ENCODE measurements around the gene ME3. TPM values are rescaled to one million over a fixed set of nuclear protein-coding genes. Genes with fewer than 3 reads are reported as not detected.

Gene ME3
- total and polyA plus RNA-seq, 11 donors = 11.3 to 51.5 (median 31.3) TPM

DNA sequence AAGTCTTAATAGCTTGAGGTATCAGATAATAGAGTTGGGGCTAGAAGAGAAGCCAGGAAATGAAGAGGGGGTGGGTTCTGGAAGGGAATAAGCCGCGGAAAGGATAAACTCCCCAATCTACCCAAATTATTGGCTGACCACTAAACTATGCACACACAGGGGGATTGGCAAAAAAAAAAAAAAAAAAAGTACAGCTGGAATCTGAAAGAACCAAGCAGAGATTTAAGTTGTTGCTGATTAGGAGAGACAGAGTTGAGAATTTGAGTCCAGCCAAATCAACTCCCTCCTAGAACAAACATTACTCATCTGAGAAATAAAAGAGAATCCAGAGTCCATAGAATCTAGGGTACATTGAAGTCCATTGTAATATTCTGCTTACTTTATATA, 162.8 kb downstream of the ME3 start:
- Histone ChIP-seq H3K9me3 (peaks cover 0 to 7% (median 0%) of the 10 kb centered on the region in 12 donors), H3K36me3 (peaks cover 0 to 7% (median 0%) of the 10 kb centered on the region in 9 donors), H3K4me1 (peaks cover 0 to 23% (median 9%) of the 10 kb centered on the region in 12 donors), H3K27me3 (no peaks in the 10 kb centered on the region), H3K27ac (peak overlapping the region in 1 of 12 donors; percentile 8), H3K4me3 (no peak overlapping the region)
- intact Hi-C loops (cut with DNase I) = no loop called here
- DNase-seq = no peak
- ATAC-seq = peak in 2 of 4 donors; percentile 23 to 70
- 0 to 22% (median 1%) methylated on average over 2 of the region's 2 CpGs for WGBS, 4 donors
- TF ChIP-seq POLR2A (IDR thresholded peaks at IDR 0.05) (no peak), CTCF (IDR thresholded peaks at IDR 0.05) (no peak)

DNA sequence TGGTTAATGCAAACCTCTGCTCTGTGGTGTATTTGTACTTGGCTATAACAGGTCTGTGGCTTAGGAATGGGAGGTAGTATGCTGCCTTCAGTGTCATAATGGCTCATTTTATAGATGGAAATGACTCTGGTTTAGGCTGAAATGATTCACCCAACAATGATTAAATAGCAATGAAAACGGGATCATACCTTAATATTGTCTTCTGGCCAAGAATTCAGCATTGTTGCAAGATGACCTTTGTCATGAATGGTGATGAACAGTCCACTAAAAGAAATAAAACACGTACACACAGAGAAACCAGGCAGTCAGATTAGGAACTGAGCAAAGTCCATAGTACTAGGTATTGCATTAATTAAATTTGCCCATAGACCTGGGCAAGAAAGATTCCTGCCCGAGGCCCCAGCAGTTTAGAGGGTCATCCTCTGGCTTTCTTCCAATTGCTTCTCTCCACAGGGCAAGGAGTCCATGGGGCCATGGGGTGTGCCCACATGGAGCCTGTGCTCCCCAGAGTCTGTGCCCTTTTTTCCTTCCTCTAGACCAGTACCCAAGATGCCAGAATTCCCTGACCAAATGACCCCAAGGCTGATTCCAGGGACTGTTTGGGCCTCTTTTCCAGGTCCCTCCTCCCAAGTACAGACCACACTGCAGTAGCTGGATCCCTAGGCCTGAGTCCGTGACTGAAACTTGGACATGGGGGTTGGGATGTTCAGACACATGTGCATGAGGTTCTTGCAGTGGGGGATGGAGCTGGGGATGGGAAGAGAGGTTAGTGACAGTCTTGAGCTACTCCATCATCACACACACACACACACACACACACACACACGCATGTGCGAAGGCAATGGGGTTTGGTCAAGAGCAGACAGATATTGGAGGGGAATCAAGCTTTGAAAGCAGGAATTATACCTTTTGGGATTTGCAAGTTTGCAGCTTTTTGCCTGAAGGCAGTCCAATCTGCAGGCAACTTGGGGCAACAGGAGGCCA, 163.5 kb downstream of the ME3 start:
- no peak overlapping the region for H3K4me3 ChIP-seq
- H3K27me3 ChIP-seq = no peaks in the 10 kb centered on the region
- H3K4me1 ChIP-seq = peaks cover 0 to 28% (median 10%) of the 10 kb centered on the region in 12 donors
- TF ChIP-seq POLR2A (IDR thresholded peaks at IDR 0.05) (no peak), CTCF (IDR thresholded peaks at IDR 0.05) (no peak)
- 70 to 90% (median 83%) methylated on average over 6 of the region's 6 CpGs for WGBS, 4 donors
- H3K36me3 ChIP-seq = peaks cover 0 to 7% (median 0%) of the 10 kb centered on the region in 9 donors
- H3K9me3 ChIP-seq = peaks cover 0 to 7% (median 0%) of the 10 kb centered on the region in 12 donors
- no peak overlapping the region for H3K27ac ChIP-seq
- peak in 2 of 4 donors; percentile 13 to 38 for ATAC-seq
- intact Hi-C loops (cut with DNase I) = no loop called here
- DNase-seq = no peak

- WGBS, 4 donors = 95 to 99% (median 98%) methylated on average over 4 of the region's 4 CpGs
- Histone ChIP-seq H3K4me3 (no peak overlapping the region), H3K9me3 (peaks cover 0 to 7% (median 0%) of the 10 kb centered on the region in 12 donors), H3K4me1 (peaks cover 0 to 35% (median 18%) of the 10 kb centered on the region in 12 donors), H3K36me3 (peaks cover 0 to 7% (median 0%) of the 10 kb centered on the region in 9 donors), H3K27me3 (no peaks in the 10 kb centered on the region), H3K27ac (no peak overlapping the region)
- TF ChIP-seq POLR2A (IDR thresholded peaks at IDR 0.05) = no peak
- ATAC-seq (no peak), DNase-seq (no peak)
- intact Hi-C loops (cut with DNase I) = no loop called here
Measured at GRCh38 chr11:86507249-86507845, 165.1 kb downstream of the ME3 start.

- intact Hi-C loops (cut with DNase I) = no loop called here
- Histone ChIP-seq H3K27me3 (no peaks in the 10 kb centered on the region), H3K27ac (no peak overlapping the region), H3K9me3 (no peaks in the 10 kb centered on the region), H3K4me3 (no peak overlapping the region), H3K4me1 (peaks cover 0 to 34% (median 14%) of the 10 kb centered on the region in 12 donors), H3K36me3 (peaks cover 0 to 7% (median 0%) of the 10 kb centered on the region in 9 donors)
- ATAC-seq = no peak
- no peak for TF ChIP-seq CTCF (IDR thresholded peaks at IDR 0.05)
- TF ChIP-seq POLR2A (IDR thresholded peaks at IDR 0.05) = no peak
- 93 to 99% (median 98%) methylated on average over 3 of the region's 3 CpGs for WGBS, 4 donors
- no peak for DNase-seq
Measured at GRCh38 chr11:86506235-86506634, 166.2 kb downstream of the ME3 start.
